Transverse colon (tissue), 4 donors: ENCODE results near the gene SEPTIN11. TPM values are rescaled to one million over a fixed set of nuclear protein-coding genes. Genes with fewer than 3 reads are reported as not detected.

Source experiments
- DNase-seq: peaks from one replicate; pipeline ENCODE4 v3.0.0-alpha.2; 2019
- H3K27ac ChIP-seq, 4 donors: fragments of 200-600 bp; sonication (generic); 2 replicates each; pipeline ENCODE4 v1.5.1; 2016 to 2018; ENCODE audit warnings: inconsistent platforms in 4 of 4
- H3K27me3 ChIP-seq: fragments of 200-600 bp; sonication (generic); 2 replicates; pipeline ENCODE4 v1.5.1; 2017; ENCODE audit warnings: inconsistent platforms
- H3K36me3 ChIP-seq, 4 donors: fragments of 200-600 bp; sonication (generic); 2 replicates each; pipeline ENCODE4 v1.5.1; 2017 to 2019; ENCODE audit warnings: inconsistent platforms in 4 of 4
- H3K4me1 ChIP-seq, 4 donors: fragments of 200-600 bp; sonication (generic); 2 replicates each; pipeline ENCODE4 v1.5.1; 2017 to 2020; ENCODE audit warnings: inconsistent platforms in 4 of 4
- H3K4me3 ChIP-seq, 4 donors: fragments of 200-600 bp; sonication (generic); 1 replicate in 1 of 4; 2 replicates in 3 of 4; pipeline versions ENCODE4 v1.5.1 to v1.6.1; 2017 to 2019; ENCODE audit warnings: inconsistent platforms in 4 of 4
- H3K9me3 ChIP-seq, 2 donors: fragments of 200-600 bp; sonication (generic); 2 replicates each; pipeline ENCODE4 v1.5.1; 2017 to 2019; ENCODE audit warnings: inconsistent platforms in 2 of 2
- CTCF ChIP-seq, 5 experiments: fragments of 200-600 bp in 3 of 5; fragments of 450-650 bp in 2 of 5; sonication (generic) in 3 of 5; IDR thresholded peaks; 1 replicate in 2 of 5; 2 replicates in 3 of 5; pipeline ENCODE4 v1.5.1; 2016 to 2017; ENCODE audit warnings: antibody characterized with exemption in 5 of 5, inconsistent platforms in 3 of 5, mild to moderate bottlenecking in 2 of 5, moderate library complexity in 1 of 5
- EP300 ChIP-seq: sonication (generic); formaldehyde crosslinking; IDR thresholded peaks from one replicate; pipeline ENCODE4 v1.6.1; 2017; ENCODE audit warnings: antibody characterized with exemption, low read depth
- POLR2A ChIP-seq: fragments of 450-650 bp; IDR thresholded peaks from one replicate; pipeline ENCODE4 v1.6.1; 2016; ENCODE audit warnings: antibody characterized with exemption, mild to moderate bottlenecking, moderate library complexity
- POLR2AphosphoS5 ChIP-seq, 3 donors: sonication (generic); formaldehyde crosslinking; IDR thresholded peaks; one replicate each; pipeline ENCODE4 v1.6.1; 2016; ENCODE audit warnings: antibody characterized with exemption in 3 of 3
- WGBS, 2 donors: methylation state at CpG; one replicate each; pipeline ENCODE4 v1.1.5; 2018; ENCODE audit warnings: low coverage in 1 of 2; 5-methylcytosine and 5-hydroxymethylcytosine counted together
- in situ Hi-C, 4 donors: fragments of 200-750 bp; cut with MboI; loops; one replicate each; pipeline versions ENCODE4 v1.15.0 to v1.15.1; 2017; ENCODE audit warnings: low sequenced_read_pairs in 3 of 4, low pct_ligation_motif_present in 1 of 4, low pct_unique_long_range_greater_than_20kb in 1 of 4
- intact Hi-C: fragments of 100-400 bp; cut with DNase I; formaldehyde crosslinking; loops from one replicate; pipeline ENCODE4 v1.15.1; 2023; ENCODE audit warnings: low total_unique reads
- total RNA-seq, 4 donors: library from RNA; depleted of rRNA; stranded (reverse); fragments of >200 nt; gene quantifications; one replicate each; pipeline ENCODE4 v1.1.0, GENCODE V29; 2016

SEPTIN11 gene
- total RNA-seq, 4 donors from 2014 or later = 48.6 to 127 (median 78.8) TPM

- H3K27me3 ChIP-seq = no peaks in the 10 kb centered on the region
- peak overlapping the region in 2 of 4 donors; percentile 3 to 70 for H3K27ac ChIP-seq
- WGBS, 2 donors = 97% methylated on average over 1 of the region's 1 CpG; no CpG with 5 or more reads in 1 of the 2 donors
- TF ChIP-seq CTCF (IDR thresholded peaks at IDR 0.05) (no peak), POLR2A (no peak), POLR2AphosphoS5 (IDR thresholded peaks at IDR 0.05) (no peak), EP300 (no peak)
- H3K9me3 ChIP-seq = no peaks in the 10 kb centered on the region
- in situ Hi-C loops = no loop called here
- H3K4me3 ChIP-seq = no peak overlapping the region
- intact Hi-C loops = no loop called here
- peaks cover 4 to 37% (median 11%) of the 10 kb centered on the region in 4 donors for H3K4me1 ChIP-seq
- DNase-seq = no peak
- no peaks in the 10 kb centered on the region for H3K36me3 ChIP-seq
Measured at GRCh38 chr4:76991161-76991660, 41.7 kb downstream of the SEPTIN11 start.

GRCh38 chr4:76993787-76994641 is 44.5 kb downstream of the SEPTIN11 start:
- peaks cover 0 to 13% (median 3%) of the 10 kb centered on the region in 4 donors for H3K4me1 ChIP-seq
- in situ Hi-C loops = no loop called here
- H3K9me3 ChIP-seq = no peaks in the 10 kb centered on the region
- no peaks in the 10 kb centered on the region for H3K27me3 ChIP-seq
- DNase-seq = no peak
- intact Hi-C loops = no loop called here
- TF ChIP-seq CTCF (IDR thresholded peaks at IDR 0.05) (no peak), POLR2A (no peak), EP300 (no peak), POLR2AphosphoS5 (IDR thresholded peaks at IDR 0.05) (no peak)
- H3K27ac ChIP-seq = no peak overlapping the region
- H3K4me3 ChIP-seq = no peak overlapping the region
- peaks cover 0 to 10% (median 2%) of the 10 kb centered on the region in 4 donors for H3K36me3 ChIP-seq
- 30 to 61% methylated on average over 2 to 10 of the region's 10 CpGs for WGBS, 2 donors

- DNase-seq = no peak
- Histone ChIP-seq H3K36me3 (peaks cover 0 to 19% (median 2%) of the 10 kb centered on the region in 4 donors), H3K27ac (no peak overlapping the region), H3K4me1 (peaks cover 0 to 9% (median 0%) of the 10 kb centered on the region in 4 donors), H3K4me3 (no peak overlapping the region), H3K9me3 (no peaks in the 10 kb centered on the region), H3K27me3 (no peaks in the 10 kb centered on the region)
- WGBS, 2 donors = 97 to 100% methylated on average over 1 of the region's 1 CpG
- TF ChIP-seq POLR2AphosphoS5 (IDR thresholded peaks at IDR 0.05) (no peak), POLR2A (no peak), EP300 (no peak), CTCF (IDR thresholded peaks at IDR 0.05) (no peak)
- in situ Hi-C loops (no loop called here), intact Hi-C loops (no loop called here)
Measured at GRCh38 chr4:76995776-76996175, 46.2 kb downstream of the SEPTIN11 start.

GRCh38 chr4:76996445-76996844 is 46.9 kb downstream of the SEPTIN11 start:
- Histone ChIP-seq H3K27ac (no peak overlapping the region), H3K27me3 (no peaks in the 10 kb centered on the region), H3K4me1 (peaks cover 0 to 11% (median 0%) of the 10 kb centered on the region in 4 donors), H3K4me3 (no peak overlapping the region), H3K36me3 (peaks cover 0 to 19% (median 2%) of the 10 kb centered on the region in 4 donors), H3K9me3 (no peaks in the 10 kb centered on the region)
- in situ Hi-C loops (no loop called here), intact Hi-C loops (no loop called here)
- 93 to 100% methylated on average over 2 of the region's 2 CpGs for WGBS, 2 donors
- TF ChIP-seq POLR2A = no peak
- no peak for TF ChIP-seq CTCF (IDR thresholded peaks at IDR 0.05)
- no peak for TF ChIP-seq EP300
- no peak for TF ChIP-seq POLR2AphosphoS5 (IDR thresholded peaks at IDR 0.05)
- no peak for DNase-seq
